CD4-positive, CD25-positive, alpha-beta regulatory T cell (primary cell): ENCODE measurements around the gene RAVER1. TPM values are rescaled to one million over a fixed set of nuclear protein-coding genes. Genes with fewer than 3 reads are reported as not detected.

Experiments used
- ATAC-seq, 2 donors: fragments of 150-1000 bp; cut with Tn5 transposase; one replicate each; pipeline ENCODE4 v1.10.0; 2021; ENCODE audit warnings: low read depth in 2 of 2, moderate number of reproducible peaks in 2 of 2, moderate library complexity in 1 of 2
- DNase-seq, 3 donors: peaks; one replicate each; pipeline versions ENCODE4 v3.0.0 to v3.0.0-alpha.2; 2012 to 2022; ENCODE audit warnings: mixed read lengths in 1 of 3
- H3K27ac ChIP-seq: one replicate; pipeline ENCODE4 v1.7.0; 2013; ENCODE audit warnings: mild to moderate bottlenecking, low read length; ENCODE audit not compliant: insufficient read depth, poor library complexity, severe bottlenecking
- H3K27me3 ChIP-seq: one replicate; pipeline ENCODE4 v1.7.0; 2013; ENCODE audit warnings: low read length; ENCODE audit not compliant: control insufficient read depth, insufficient read depth
- H3K36me3 ChIP-seq: one replicate; pipeline ENCODE4 v1.7.0; 2013; ENCODE audit warnings: mild to moderate bottlenecking, low read length, moderate library complexity; ENCODE audit not compliant: control insufficient read depth, insufficient read depth
- H3K4me1 ChIP-seq: 2 replicates; pipeline ENCODE4 v1.7.0; 2013; ENCODE audit warnings: mild to moderate bottlenecking, low read length; ENCODE audit not compliant: insufficient read depth, control insufficient read depth, poor library complexity, severe bottlenecking
- H3K4me3 ChIP-seq: one replicate; pipeline ENCODE4 v1.7.0; 2013; ENCODE audit warnings: low read depth, mild to moderate bottlenecking, low read length, moderate library complexity
- H3K9me3 ChIP-seq, 2 experiments: 1 replicate in 1 of 2; 2 replicates in 1 of 2; pipeline ENCODE4 v1.7.0; 2013; ENCODE audit warnings: low read length in 2 of 2, mild to moderate bottlenecking in 1 of 2, moderate library complexity in 1 of 2; ENCODE audit not compliant: control insufficient read depth in 2 of 2
- H3K27ac Mint-ChIP-seq, 3 donors: one replicate each; pipeline ENCODE4 v1.8.0; 2020 to 2022; ENCODE audit warnings: mild to moderate bottlenecking in 3 of 3, mixed read lengths in 3 of 3, moderate library complexity in 2 of 3
- H3K27me3 Mint-ChIP-seq: one replicate; pipeline ENCODE4 v1.8.0; 2022; ENCODE audit warnings: mild to moderate bottlenecking, mixed read lengths
- H3K36me3 Mint-ChIP-seq: one replicate; pipeline ENCODE4 v1.8.0; 2020; ENCODE audit warnings: mixed read lengths
- H3K4me1 Mint-ChIP-seq, 4 donors: one replicate each; pipeline ENCODE4 v1.8.0; 2020 to 2022; ENCODE audit warnings: mixed read lengths in 4 of 4, mild to moderate bottlenecking in 1 of 4
- H3K4me3 Mint-ChIP-seq, 4 donors: one replicate each; pipeline ENCODE4 v1.8.0; 2020 to 2022; ENCODE audit warnings: mild to moderate bottlenecking in 4 of 4, mixed read lengths in 4 of 4, moderate library complexity in 3 of 4
- H3K9me3 Mint-ChIP-seq, 7 donors: one replicate each; pipeline ENCODE4 v1.8.0; 2020 to 2022; ENCODE audit warnings: mixed read lengths in 7 of 7, mild to moderate bottlenecking in 3 of 7, moderate library complexity in 2 of 7
- polyA plus RNA-seq, 4 donors: library from polyadenylated mRNA; unstranded; fragments of 300-500 nt; fragmentation: Illumina TruSeq; gene quantifications; one replicate each; pipeline ENCODE4 v1.2.3, GENCODE V29; 2021
- total RNA-seq: library from RNA; stranded (reverse); gene quantifications from one replicate; pipeline ENCODE4 v1.2.3, GENCODE V29; 2022

The RAVER1 gene
- total and polyA plus RNA-seq, 5 donors from 2014 or later: 10.6 to 39.0 (median 10.8) TPM

DNA sequence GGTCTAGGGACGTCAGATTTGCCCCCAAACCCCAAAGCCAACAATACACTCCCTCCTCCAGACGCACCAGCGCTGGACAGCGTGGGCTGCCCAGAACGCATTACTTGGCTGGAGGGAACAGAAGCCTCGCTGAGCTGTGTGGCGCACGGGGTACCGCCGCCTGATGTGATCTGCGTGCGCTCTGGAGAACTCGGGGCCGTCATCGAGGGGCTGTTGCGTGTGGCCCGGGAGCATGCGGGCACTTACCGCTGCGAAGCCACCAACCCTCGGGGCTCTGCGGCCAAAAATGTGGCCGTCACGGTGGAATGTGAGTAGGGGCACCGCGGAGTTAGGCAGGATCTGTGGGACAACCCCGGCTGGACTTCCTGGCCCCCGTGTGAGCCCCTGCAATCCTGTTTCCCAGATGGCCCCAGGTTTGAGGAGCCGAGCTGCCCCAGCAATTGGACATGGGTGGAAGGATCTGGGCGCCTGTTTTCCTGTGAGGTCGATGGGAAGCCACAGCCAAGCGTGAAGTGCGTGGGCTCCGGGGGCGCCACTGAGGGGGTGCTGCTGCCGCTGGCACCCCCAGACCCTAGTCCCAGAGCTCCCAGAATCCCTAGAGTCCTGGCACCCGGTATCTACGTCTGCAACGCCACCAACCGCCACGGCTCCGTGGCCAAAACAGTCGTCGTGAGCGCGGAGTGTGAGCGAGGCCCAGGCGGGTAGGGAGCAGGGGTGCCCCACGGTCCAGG is 39.5 kb downstream of the RAVER1 start:
- H3K27ac Mint-ChIP-seq: no peak overlapping the region
- peaks cover 68% of the 10 kb centered on the region for H3K27me3 Mint-ChIP-seq
- H3K4me1 ChIP-seq: peaks cover 73% of the 10 kb centered on the region

DNA sequence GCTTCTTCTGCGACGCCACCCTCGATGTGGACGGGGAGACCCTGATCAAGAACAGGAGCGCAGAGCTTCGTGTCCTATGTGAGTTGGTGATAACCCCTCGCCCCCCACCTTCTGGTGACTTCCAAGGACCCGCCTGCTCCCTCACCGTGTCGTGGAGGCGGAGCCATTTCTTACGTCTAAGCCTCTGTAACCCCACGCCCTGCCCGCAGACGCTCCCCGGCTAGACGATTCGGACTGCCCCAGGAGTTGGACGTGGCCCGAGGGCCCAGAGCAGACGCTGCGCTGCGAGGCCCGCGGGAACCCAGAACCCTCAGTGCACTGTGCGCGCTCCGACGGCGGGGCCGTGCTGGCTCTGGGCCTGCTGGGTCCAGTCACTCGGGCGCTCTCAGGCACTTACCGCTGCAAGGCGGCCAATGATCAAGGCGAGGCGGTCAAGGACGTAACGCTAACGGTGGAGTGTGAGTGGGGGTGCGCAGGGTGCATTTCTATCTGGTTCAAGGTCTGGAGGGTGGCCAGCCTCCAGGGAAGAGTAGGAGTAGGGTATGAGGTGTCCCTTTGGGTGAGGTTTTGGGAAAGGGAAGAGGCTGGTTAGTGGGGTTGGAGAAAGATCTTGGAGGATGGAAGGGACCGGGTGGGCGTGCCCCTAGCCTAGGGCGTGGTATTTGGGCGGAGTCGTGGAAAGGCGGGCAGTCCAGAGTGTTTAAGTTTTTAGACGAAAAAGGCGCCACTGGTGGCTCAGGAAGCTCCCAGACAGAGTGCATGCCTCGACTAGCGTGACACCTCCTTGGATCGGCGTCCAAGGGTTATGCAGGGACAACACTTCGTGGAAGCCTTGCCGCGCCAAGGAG is 40.3 kb downstream of the RAVER1 start:
- peaks cover 5% of the 10 kb centered on the region for H3K27me3 ChIP-seq
- DNase-seq (no peak), ATAC-seq (no peak)
- no peak overlapping the region for H3K4me3 ChIP-seq
- H3K4me1 ChIP-seq: peaks cover 81% of the 10 kb centered on the region
- H3K9me3 ChIP-seq: no peaks in the 10 kb centered on the region
- no peaks in the 10 kb centered on the region for H3K36me3 Mint-ChIP-seq
- H3K4me1 Mint-ChIP-seq: peaks cover 0 to 66% (median 23%) of the 10 kb centered on the region in 4 donors
- peak overlapping the region; percentile 82 to 90 (median 86) for H3K4me3 Mint-ChIP-seq
- no peak overlapping the region for H3K27ac ChIP-seq
- peaks cover 0 to 4% (median 0%) of the 10 kb centered on the region in 7 donors for H3K9me3 Mint-ChIP-seq
- H3K36me3 ChIP-seq: no peaks in the 10 kb centered on the region
- peak overlapping the region in 2 of 3 donors; percentile 49 to 58 for H3K27ac Mint-ChIP-seq
- peaks cover 75% of the 10 kb centered on the region for H3K27me3 Mint-ChIP-seq

More for the DNA sequence above, 39.5 kb downstream of the RAVER1 start:
- H3K4me1 Mint-ChIP-seq: peaks cover 0 to 61% (median 20%) of the 10 kb centered on the region in 4 donors
- H3K4me3 Mint-ChIP-seq: peak overlapping the region; percentile 4 to 87 (median 79)
- no peaks in the 10 kb centered on the region for H3K36me3 Mint-ChIP-seq
- ATAC-seq (no peak), DNase-seq (no peak)
- Histone ChIP-seq H3K9me3 (no peaks in the 10 kb centered on the region), H3K27me3 (no peaks in the 10 kb centered on the region), H3K4me3 (no peak overlapping the region), H3K27ac (no peak overlapping the region), H3K36me3 (no peaks in the 10 kb centered on the region)
- peaks cover 0 to 4% (median 0%) of the 10 kb centered on the region in 7 donors for H3K9me3 Mint-ChIP-seq

DNA sequence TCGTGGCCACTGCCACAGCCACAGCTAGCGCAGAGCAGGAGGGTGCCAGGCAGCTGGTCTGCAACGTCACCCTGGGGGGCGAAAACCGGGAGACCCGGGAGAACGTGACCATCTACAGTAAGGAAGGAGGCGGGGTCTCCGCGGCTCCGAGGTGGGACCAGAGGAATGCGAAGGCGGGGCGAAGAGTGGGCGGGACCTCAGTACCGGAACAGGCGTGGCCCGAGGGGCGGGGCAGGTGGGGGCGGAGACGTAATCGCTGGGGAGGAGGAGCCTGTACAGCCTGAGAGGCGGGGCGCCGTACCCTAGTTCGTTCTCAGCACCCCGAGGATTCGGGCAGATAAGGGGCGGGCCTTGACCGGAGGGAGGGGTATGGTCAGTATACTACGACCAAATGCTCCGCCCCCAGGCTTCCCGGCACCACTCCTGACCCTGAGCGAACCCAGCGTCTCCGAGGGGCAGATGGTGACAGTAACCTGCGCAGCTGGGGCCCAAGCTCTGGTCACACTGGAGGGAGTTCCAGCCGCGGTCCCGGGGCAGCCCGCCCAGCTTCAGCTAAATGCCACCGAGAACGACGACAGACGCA is 41.0 kb downstream of the RAVER1 start:
- Mint-ChIP-seq H3K4me3 (peak overlapping the region; percentile 82 to 90 (median 86)), H3K4me1 (peaks cover 0 to 73% (median 27%) of the 10 kb centered on the region in 4 donors), H3K27ac (no peak overlapping the region), H3K27me3 (peaks cover 82% of the 10 kb centered on the region), H3K9me3 (peaks cover 0 to 4% (median 0%) of the 10 kb centered on the region in 7 donors), H3K36me3 (no peaks in the 10 kb centered on the region)
- peaks cover 8% of the 10 kb centered on the region for H3K27me3 ChIP-seq
- H3K9me3 ChIP-seq: no peaks in the 10 kb centered on the region
- no peaks in the 10 kb centered on the region for H3K36me3 ChIP-seq
- H3K4me3 ChIP-seq: peak overlapping the region; percentile 32
- H3K4me1 ChIP-seq: peaks cover 88% of the 10 kb centered on the region
- DNase-seq: peak; percentile 57 to 64 (median 60)
- peak; percentile 38 to 40 for ATAC-seq
- H3K27ac ChIP-seq: no peak overlapping the region

DNA sequence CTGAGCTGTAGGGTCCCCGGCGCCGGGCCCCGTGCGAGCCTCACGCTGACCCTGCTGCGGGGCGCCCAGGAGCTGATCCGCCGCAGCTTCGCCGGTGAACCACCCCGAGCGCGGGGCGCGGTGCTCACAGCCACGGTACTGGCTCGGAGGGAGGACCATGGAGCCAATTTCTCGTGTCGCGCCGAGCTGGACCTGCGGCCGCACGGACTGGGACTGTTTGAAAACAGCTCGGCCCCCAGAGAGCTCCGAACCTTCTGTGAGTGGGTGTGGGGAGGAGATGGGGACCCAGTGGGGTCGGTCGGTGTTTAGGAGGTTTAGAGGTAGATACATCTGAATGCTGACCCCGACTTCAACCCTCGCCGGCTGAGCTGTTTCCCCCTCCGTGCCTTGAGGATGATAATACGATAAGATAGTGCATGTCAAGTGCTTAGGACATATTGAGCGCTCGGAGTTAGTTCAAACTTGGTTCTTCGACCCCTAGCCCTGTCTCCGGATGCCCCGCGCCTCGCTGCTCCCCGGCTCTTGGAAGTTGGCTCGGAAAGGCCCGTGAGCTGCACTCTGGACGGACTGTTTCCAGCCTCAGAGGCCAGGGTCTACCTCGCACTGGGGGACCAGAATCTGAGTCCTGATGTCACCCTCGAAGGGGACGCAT is 41.6 kb downstream of the RAVER1 start:
- Histone ChIP-seq H3K9me3 (no peaks in the 10 kb centered on the region), H3K27me3 (peaks cover 8% of the 10 kb centered on the region), H3K27ac (no peak overlapping the region), H3K36me3 (no peaks in the 10 kb centered on the region), H3K4me3 (peak overlapping the region; percentile 32), H3K4me1 (peaks cover 94% of the 10 kb centered on the region)
- no peaks in the 10 kb centered on the region for H3K36me3 Mint-ChIP-seq
- peak in 1 of 3 donors; percentile 39 for DNase-seq
- H3K4me1 Mint-ChIP-seq: peaks cover 0 to 78% (median 27%) of the 10 kb centered on the region in 4 donors
- no peak overlapping the region for H3K27ac Mint-ChIP-seq
- H3K27me3 Mint-ChIP-seq: peaks cover 84% of the 10 kb centered on the region
- H3K9me3 Mint-ChIP-seq: peaks cover 0 to 4% (median 0%) of the 10 kb centered on the region in 7 donors
- H3K4me3 Mint-ChIP-seq: peak overlapping the region; percentile 82 to 90 (median 86)
- ATAC-seq: no peak

DNA sequence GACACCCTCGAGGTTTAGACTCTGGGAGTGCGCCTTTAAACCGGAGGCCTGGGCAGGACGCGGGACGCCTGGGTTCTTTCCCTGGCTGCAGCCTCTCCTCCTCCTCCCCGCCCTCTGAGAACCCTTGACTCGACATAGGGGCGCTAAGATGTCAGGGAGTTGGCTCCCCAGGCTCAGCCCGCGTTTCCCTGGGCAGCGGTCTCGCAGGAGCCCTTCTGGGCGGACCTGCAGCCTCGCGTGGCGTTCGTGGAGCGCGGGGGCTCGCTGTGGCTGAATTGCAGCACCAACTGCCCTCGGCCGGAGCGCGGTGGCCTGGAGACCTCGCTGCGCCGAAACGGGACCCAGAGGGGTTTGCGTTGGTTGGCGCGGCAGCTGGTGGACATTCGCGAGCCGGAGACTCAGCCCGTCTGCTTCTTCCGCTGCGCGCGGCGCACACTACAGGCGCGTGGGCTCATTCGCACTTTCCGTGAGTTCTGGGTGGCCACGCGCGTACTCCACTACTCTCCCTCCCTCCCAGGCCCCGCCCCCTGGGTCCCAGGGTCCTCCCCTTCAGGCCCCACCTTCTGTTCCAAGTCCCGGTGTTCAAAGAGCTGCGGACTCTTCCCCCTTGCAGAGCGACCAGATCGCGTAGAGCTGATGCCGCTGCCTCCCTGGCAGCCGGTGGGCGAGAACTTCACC is 42.3 kb downstream of the RAVER1 start:
- Histone ChIP-seq H3K9me3 (no peaks in the 10 kb centered on the region), H3K4me3 (no peak overlapping the region), H3K27me3 (peaks cover 8% of the 10 kb centered on the region), H3K27ac (no peak overlapping the region), H3K4me1 (peaks cover 96% of the 10 kb centered on the region), H3K36me3 (no peaks in the 10 kb centered on the region)
- H3K27ac Mint-ChIP-seq: no peak overlapping the region
- peaks cover 84% of the 10 kb centered on the region for H3K27me3 Mint-ChIP-seq
- ATAC-seq: peak in 1 of 2 donors; percentile 14
- peaks cover 1% of the 10 kb centered on the region for H3K36me3 Mint-ChIP-seq
- H3K9me3 Mint-ChIP-seq: peaks cover 0 to 4% (median 0%) of the 10 kb centered on the region in 7 donors
- H3K4me1 Mint-ChIP-seq: peaks cover 0 to 84% (median 31%) of the 10 kb centered on the region in 4 donors
- DNase-seq: peak; percentile 40 to 57 (median 53)
- peak overlapping the region; percentile 82 to 90 (median 86) for H3K4me3 Mint-ChIP-seq

DNA sequence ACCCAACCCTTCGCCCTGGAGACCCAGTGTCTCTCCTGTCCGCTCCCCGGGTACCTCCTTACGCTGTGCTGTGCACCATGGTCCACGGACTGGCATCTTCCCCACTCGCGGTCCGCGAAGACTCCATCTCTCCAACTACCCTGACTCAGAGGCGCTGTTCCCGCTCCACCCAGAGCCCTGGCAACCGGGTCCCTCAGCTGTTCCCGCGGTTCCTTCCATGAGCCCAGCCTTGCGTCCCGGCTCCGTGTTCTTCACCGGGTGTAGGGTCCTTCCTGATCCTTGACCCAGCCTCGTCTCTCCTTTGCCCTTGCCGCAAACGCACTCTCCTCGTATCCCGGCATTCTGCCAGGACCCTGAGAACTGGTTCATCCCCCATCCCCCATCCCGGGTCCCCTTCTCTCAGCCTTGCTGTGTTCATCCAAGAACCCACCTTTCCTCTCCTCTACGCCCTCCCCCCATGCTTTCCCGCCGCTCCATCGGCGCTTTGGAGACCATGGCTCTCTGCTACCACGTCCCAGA is 42.9 kb downstream of the RAVER1 start:
- H3K4me3 ChIP-seq: no peak overlapping the region
- H3K36me3 ChIP-seq: peaks cover 2% of the 10 kb centered on the region
- Mint-ChIP-seq H3K27me3 (peaks cover 78% of the 10 kb centered on the region), H3K36me3 (peaks cover 7% of the 10 kb centered on the region), H3K4me1 (peaks cover 0 to 84% (median 27%) of the 10 kb centered on the region in 4 donors), H3K27ac (peak overlapping the region in 1 of 3 donors; percentile 55), H3K9me3 (peaks cover 0 to 4% (median 0%) of the 10 kb centered on the region in 7 donors), H3K4me3 (peak overlapping the region; percentile 82 to 90 (median 86))
- peaks cover 90% of the 10 kb centered on the region for H3K4me1 ChIP-seq
- DNase-seq: no peak
- peaks cover 8% of the 10 kb centered on the region for H3K27me3 ChIP-seq
- H3K9me3 ChIP-seq: no peaks in the 10 kb centered on the region
- H3K27ac ChIP-seq: no peak overlapping the region
- ATAC-seq: no peak
